Lung (tissue), 12 donors: Measurements from ENCODE around the gene TMEM270. TPM values are rescaled to one million over a fixed set of nuclear protein-coding genes. Genes with fewer than 3 reads are reported as not detected.
A peak's percentile ranks its signal among the peaks of the same experiment; 100 is the strongest.

Experiments
- ATAC-seq: fragments of 200-7000 bp; cut with Tn5 transposase; one replicate; pipeline ENCODE4 v1.9.1; 2020; ENCODE audit warnings: moderate number of reproducible peaks; ENCODE audit not compliant: insufficient read depth, low FRiP score
- DNase-seq, 3 donors: peaks; one replicate each; pipeline ENCODE4 v3.0.0-alpha.2; 2013 to 2017
- H3K27ac ChIP-seq, 2 donors: one replicate each; pipeline ENCODE4 v1.5.1; 2013; ENCODE audit warnings: mild to moderate bottlenecking in 2 of 2, moderate library complexity in 2 of 2, control low read depth in 1 of 2, inconsistent platforms in 1 of 2, low read depth in 1 of 2, low read length in 1 of 2
- H3K27me3 ChIP-seq, 3 donors: one replicate each; pipeline ENCODE4 v1.5.1; 2013; ENCODE audit warnings: low read length in 2 of 3; ENCODE audit not compliant: control insufficient read depth in 3 of 3, insufficient read depth in 3 of 3
- H3K36me3 ChIP-seq, 4 donors: one replicate each; pipeline ENCODE4 v1.5.1; 2013; ENCODE audit warnings: low read length in 4 of 4, mild to moderate bottlenecking in 1 of 4, moderate library complexity in 1 of 4; ENCODE audit not compliant: control insufficient read depth in 4 of 4, insufficient read depth in 4 of 4
- H3K4me1 ChIP-seq, 5 donors: one replicate each; pipeline ENCODE4 v1.5.1; 2013; ENCODE audit warnings: low read length in 5 of 5, mild to moderate bottlenecking in 2 of 5, moderate library complexity in 1 of 5; ENCODE audit not compliant: control insufficient read depth in 5 of 5, insufficient read depth in 5 of 5
- H3K4me3 ChIP-seq: one replicate; pipeline ENCODE4 v1.5.1; 2013; ENCODE audit warnings: mild to moderate bottlenecking, control low read depth, moderate library complexity
- H3K9ac ChIP-seq, 2 donors: one replicate each; pipeline ENCODE4 v1.5.1; 2013; ENCODE audit warnings: low read length in 2 of 2, control low read depth in 1 of 2; ENCODE audit not compliant: insufficient read depth in 1 of 2
- H3K9me3 ChIP-seq, 4 donors: one replicate each; pipeline ENCODE4 v1.5.1; 2013; ENCODE audit warnings: low read length in 3 of 4, mild to moderate bottlenecking in 1 of 4, moderate library complexity in 1 of 4; ENCODE audit not compliant: control insufficient read depth in 4 of 4, insufficient read depth in 3 of 4
- WGBS, 2 donors: extraction: QIAGEN DNeasy Blood & Tissue Kit; methylation state at CpG; one replicate each; pipeline ENCODE4 v1.1.7; 2013; 5-methylcytosine and 5-hydroxymethylcytosine counted together
- polyA plus RNA-seq, 2 donors: library from polyadenylated mRNA; stranded (reverse); fragments of 200-250 nt; gene quantifications; one replicate each; pipeline ENCODE4 v1.2.1, GENCODE V29; 2013
- total RNA-seq, 2 donors: library from RNA; depleted of rRNA in 1 of 2; stranded (reverse); fragments of >200 nt in 1 of 2; gene quantifications; one replicate each; pipeline ENCODE4 v1.2.1, GENCODE V29; 2014 to 2021
- TF ChIP-seq, protein P1 (sequence below): IDR thresholded peaks from 2 replicates; pipeline ENCODE4 v1.5.1; 2012; ENCODE audit warnings: mild to moderate bottlenecking; ENCODE audit errors: control extremely low read depth, extremely low read depth
- donor health status: control.
- donor health status: control.
- donor health status: Bipolar disorder and iron deficiency.
- donor health status: healthy.
- donor health status: DM: yes; HTN: yes; CAD: no.

The TMEM270 gene
- total and polyA plus RNA-seq, 4 donors: 0.19 to 1.1 (median 0.20) TPM; not detected in 1

DNA sequence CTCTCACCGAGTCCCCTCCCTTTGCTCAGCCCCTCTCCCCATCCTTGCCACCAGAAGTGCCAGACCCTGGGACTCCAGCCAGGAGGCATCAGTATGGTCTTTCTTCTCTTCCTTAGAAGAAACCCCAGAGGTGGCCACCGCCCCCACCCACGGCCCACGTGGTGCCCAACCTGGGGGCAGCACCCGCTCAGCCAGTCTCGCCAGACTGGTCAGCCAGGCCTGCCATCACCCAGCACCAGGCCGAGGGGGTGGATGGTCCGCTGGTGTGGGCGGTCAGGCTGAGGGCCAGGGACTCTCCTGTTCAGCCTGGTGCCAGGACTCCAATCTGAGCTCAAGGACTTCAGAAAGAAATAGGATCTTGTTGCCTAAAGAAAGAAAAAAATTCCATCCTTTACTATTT, 36.0 kb upstream of the TMEM270 start:
- 76 to 83% methylated on average over 9 of the region's 9 CpGs for WGBS, 2 donors
- Histone ChIP-seq H3K4me1 (peaks cover 0 to 20% (median 11%) of the 10 kb centered on the region in 5 donors), H3K27me3 (no peaks in the 10 kb centered on the region), H3K36me3 (no peaks in the 10 kb centered on the region), H3K4me3 (no peak overlapping the region), H3K9ac (no peak overlapping the region), H3K27ac (no peak overlapping the region), H3K9me3 (no peaks in the 10 kb centered on the region)
- TF ChIP-seq, protein P1, sequence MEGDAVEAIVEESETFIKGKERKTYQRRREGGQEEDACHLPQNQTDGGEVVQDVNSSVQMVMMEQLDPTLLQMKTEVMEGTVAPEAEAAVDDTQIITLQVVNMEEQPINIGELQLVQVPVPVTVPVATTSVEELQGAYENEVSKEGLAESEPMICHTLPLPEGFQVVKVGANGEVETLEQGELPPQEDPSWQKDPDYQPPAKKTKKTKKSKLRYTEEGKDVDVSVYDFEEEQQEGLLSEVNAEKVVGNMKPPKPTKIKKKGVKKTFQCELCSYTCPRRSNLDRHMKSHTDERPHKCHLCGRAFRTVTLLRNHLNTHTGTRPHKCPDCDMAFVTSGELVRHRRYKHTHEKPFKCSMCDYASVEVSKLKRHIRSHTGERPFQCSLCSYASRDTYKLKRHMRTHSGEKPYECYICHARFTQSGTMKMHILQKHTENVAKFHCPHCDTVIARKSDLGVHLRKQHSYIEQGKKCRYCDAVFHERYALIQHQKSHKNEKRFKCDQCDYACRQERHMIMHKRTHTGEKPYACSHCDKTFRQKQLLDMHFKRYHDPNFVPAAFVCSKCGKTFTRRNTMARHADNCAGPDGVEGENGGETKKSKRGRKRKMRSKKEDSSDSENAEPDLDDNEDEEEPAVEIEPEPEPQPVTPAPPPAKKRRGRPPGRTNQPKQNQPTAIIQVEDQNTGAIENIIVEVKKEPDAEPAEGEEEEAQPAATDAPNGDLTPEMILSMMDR: no peak
- DNase-seq (no peak), ATAC-seq (no peak)

DNA sequence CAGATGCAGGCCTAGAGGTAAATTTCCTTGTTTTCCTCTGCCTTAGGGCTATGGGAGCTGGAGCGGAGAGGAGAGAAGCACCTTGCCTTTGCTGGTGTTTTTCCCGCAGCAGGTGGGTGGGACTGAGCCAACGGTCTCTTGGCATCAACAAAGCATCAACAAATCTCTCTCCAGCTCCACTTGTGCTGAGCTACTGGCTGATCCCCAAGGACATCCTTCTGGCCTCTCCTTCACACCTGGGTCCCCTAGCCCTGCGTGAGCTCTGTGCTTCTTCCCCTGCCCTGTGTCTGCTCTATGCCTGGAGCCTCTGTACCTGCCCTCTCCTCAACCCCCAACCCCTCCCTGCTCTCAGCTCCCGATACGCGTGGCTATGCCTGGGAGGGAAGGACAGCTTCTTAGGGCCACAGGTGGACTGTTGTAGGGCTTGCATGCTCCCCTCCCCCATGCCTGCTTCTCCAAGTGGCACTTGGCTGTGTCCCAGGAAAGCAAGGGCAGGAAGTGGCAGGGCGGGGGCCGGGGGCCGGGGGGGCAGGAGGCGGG, 33.3 kb upstream of the TMEM270 start:
- peak; percentile 9 for ATAC-seq
- peaks cover 0 to 23% (median 14%) of the 10 kb centered on the region in 5 donors for H3K4me1 ChIP-seq
- H3K27ac ChIP-seq: peak overlapping the region in 1 of 2 donors; percentile 58
- no peak overlapping the region for H3K4me3 ChIP-seq
- WGBS, 2 donors: 14 to 19% methylated on average over 8 to 11 of the region's 11 CpGs
- no peaks in the 10 kb centered on the region for H3K36me3 ChIP-seq
- peaks cover 0 to 5% (median 3%) of the 10 kb centered on the region in 3 donors for H3K27me3 ChIP-seq
- H3K9ac ChIP-seq: peak overlapping the region in 1 of 2 donors; percentile 14
- H3K9me3 ChIP-seq: no peaks in the 10 kb centered on the region
- peak; percentile 71 to 84 (median 84) for DNase-seq
- TF ChIP-seq, protein P1: no peak

DNA sequence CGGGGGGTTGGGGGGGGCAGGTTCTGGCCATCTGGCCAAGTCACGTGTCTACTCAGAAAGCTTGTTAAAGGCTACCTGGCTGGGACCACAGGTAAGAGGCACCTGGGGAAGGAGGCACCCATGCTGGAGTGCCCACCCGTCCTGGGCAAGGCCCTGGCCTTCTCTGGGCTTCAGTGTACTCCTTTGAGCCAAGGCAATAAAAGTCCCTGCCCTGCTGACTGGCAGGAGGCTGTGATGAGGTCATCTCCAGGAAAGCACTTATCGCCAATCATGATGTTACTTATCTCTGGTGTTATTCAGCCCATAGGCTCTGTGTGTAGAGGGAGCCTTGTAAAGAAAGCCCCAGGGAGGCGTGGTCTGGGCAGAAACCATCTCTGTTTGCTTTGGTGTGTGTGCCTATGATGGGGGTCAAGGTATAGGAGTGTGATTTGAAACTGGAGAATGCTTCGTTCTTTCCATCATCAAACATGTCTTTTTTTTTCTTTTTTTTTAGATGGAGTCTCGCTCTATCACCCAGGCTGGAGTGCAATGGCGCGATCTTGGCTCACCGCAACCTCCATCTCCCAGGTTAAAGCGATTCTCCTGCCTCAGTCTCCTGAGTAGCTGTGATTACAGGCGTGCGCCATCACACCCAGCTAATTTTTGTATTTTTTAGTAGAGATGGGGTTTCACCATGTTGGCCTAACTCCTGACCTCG, 32.7 kb upstream of the TMEM270 start:
- ATAC-seq: peak; percentile 27
- peaks cover 0 to 23% (median 14%) of the 10 kb centered on the region in 5 donors for H3K4me1 ChIP-seq
- no peak overlapping the region for H3K4me3 ChIP-seq

More for the DNA sequence above, 32.7 kb upstream of the TMEM270 start:
- Histone ChIP-seq H3K36me3 (no peaks in the 10 kb centered on the region), H3K27ac (peak overlapping the region in 1 of 2 donors; percentile 93), H3K9ac (peak overlapping the region; percentile 11 to 26), H3K9me3 (no peaks in the 10 kb centered on the region), H3K27me3 (peaks cover 0 to 5% (median 3%) of the 10 kb centered on the region in 3 donors)
- 55 to 63% methylated on average over 14 of the region's 14 CpGs for WGBS, 2 donors
- DNase-seq: peak in 2 of 3 donors; percentile 52 to 72
- TF ChIP-seq, protein P1: no peak
